Ramos (cell line): Measurements from ENCODE around the gene LPP.

Source experiments
- in situ Hi-C: fragments of 300-500 bp; cut with MboI; formaldehyde crosslinking; loops from one replicate; pipeline ENCODE4 v1.14.3; 2022; ENCODE audit warnings: low sequenced_read_pairs; ENCODE audit not compliant: unreplicated experiment

The LPP gene

GRCh38 chr3:188215129-188215528, 61.2 kb downstream of the LPP start:
- in situ Hi-C loops = no loop called here

- in situ Hi-C loops = no loop called here
Measured at GRCh38 chr3:188217011-188217463, 63.1 kb downstream of the LPP start.

- in situ Hi-C loops = no loop called here
Measured at GRCh38 chr3:188217726-188218125, 63.8 kb downstream of the LPP start.

GRCh38 chr3:188218603-188219002, 64.6 kb downstream of the LPP start:
- in situ Hi-C loops = no loop called here

DNA sequence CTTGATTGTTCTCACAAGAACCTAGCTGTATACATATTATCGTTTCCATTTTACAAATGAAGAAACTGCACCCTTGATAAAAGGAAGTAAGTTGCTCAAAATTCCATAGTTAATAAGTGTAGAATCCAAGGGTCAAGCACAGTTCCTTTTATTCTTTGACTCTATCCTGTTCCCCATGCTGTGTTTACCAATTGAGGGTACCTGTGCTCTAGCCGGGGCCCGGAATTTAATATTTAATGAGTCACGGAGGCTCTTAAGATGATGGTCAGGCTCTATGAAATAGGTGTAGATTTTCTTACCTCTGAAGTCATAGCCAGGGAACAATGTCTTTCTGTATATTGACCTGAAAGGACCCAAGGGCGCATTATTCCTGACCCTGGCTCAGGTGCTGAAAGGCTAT, 65.2 kb downstream of the LPP start:
- in situ Hi-C loops = no loop called here

- in situ Hi-C loops = no loop called here
Measured at GRCh38 chr3:188220097-188220788, 66.3 kb downstream of the LPP start.

GRCh38 chr3:188220988-188221818, 67.2 kb downstream of the LPP start:
- in situ Hi-C loops = no loop called here

DNA sequence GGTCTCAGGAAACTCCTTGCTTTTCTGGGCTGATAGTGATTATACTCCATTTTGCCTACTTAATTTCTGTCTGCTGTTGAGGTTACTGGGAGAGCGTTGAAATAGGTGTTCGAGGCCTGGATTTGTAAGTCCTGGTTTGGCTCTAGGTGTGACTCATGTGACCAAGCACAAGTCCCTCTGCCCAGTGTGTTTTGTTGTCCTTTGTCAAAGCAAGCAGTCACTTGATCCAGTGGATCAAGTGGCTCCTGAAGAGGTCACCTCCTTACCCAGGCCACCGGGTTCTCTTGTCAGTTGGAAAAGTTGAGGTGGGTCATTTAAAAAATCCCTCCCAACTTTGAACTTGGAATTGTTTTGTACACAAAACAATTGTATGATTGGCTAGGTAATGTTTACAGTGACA, 70.0 kb downstream of the LPP start:
- in situ Hi-C loops = no loop called here

GRCh38 chr3:188227442-188227841, 73.5 kb downstream of the LPP start:
- in situ Hi-C loops = no loop called here

GRCh38 chr3:188229177-188229576, 75.2 kb downstream of the LPP start:
- in situ Hi-C loops = no loop called here

DNA sequence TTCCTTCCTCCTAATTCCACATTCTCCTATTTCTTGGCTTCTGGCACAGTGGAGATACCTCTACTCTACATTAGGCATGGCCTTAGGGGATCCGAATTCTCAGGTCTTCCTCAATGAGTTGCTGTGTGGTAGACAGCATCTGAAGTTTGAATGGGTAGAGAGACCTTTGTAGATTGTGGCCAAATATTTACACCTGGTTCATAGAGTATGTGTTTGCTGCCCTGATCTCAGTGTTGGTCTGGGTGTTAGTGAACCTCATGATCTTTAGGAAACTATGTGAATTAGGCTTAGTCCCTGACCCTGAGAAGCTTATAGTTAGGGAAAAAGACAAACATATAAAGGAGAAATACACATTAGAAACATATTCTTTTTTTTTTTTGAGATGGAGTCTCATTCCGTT, 75.8 kb downstream of the LPP start:
- in situ Hi-C loops = loop anchor here (10.0 kb wide), 1 partner anchor 725 kb away; no protein-coding TSS in a partner anchor

- in situ Hi-C loops = loop anchor here (10.0 kb wide), 1 partner anchor 724 kb away; no protein-coding TSS in a partner anchor
Measured at GRCh38 chr3:188230962-188231361, 77.0 kb downstream of the LPP start.

- in situ Hi-C loops = loop anchor here (10.0 kb wide), 1 partner anchor 723 kb away; no protein-coding TSS in a partner anchor
Measured at GRCh38 chr3:188231456-188231855, 77.5 kb downstream of the LPP start.

GRCh38 chr3:188232656-188233055, 78.7 kb downstream of the LPP start:
- in situ Hi-C loops = loop anchor here (10.0 kb wide), 1 partner anchor 722 kb away; no protein-coding TSS in a partner anchor

DNA sequence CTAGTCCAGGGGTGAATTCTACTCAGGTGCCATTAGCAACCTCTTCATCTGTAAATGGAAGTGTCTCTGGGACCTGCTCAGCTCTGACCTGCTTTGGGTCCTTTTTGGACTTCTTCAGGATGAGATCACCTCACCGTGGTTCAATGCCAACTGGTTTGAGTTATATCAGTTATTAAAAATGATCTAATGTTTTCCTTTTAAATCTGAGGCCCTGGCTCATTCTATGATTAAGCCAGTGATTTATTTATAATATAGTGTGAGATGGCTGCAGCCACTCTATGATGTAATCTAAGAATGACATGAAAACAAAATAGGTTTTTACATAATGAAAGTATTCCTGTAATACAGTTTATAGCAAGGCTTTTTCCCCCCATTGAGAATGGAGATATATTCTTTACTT, 79.4 kb downstream of the LPP start:
- in situ Hi-C loops = loop anchor here (10.0 kb wide), 1 partner anchor 721 kb away; no protein-coding TSS in a partner anchor

- in situ Hi-C loops = loop anchor here (10.0 kb wide), 1 partner anchor 721 kb away; no protein-coding TSS in a partner anchor
Measured at GRCh38 chr3:188234132-188234531, 80.2 kb downstream of the LPP start.

DNA sequence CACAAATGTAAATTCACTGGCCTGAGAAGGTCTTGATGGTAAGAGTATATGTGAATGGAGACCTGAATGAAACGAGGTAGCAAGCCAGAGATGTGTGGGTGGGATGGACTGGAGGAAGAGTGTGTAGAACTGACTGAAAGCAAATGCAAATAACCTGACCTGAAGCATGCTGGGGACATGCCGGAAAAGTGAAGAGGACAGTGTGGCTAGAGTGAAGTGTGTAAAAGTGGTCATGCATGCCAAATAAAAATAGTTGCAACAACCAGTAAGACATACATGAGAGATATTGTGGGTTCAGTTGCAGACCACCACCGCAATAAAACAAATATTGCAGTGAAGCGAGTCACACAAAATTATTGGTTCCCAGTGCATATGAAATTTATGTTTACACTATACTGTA, 82.3 kb downstream of the LPP start:
- in situ Hi-C loops = loop anchor here (10.0 kb wide), 1 partner anchor 719 kb away; no protein-coding TSS in a partner anchor

DNA sequence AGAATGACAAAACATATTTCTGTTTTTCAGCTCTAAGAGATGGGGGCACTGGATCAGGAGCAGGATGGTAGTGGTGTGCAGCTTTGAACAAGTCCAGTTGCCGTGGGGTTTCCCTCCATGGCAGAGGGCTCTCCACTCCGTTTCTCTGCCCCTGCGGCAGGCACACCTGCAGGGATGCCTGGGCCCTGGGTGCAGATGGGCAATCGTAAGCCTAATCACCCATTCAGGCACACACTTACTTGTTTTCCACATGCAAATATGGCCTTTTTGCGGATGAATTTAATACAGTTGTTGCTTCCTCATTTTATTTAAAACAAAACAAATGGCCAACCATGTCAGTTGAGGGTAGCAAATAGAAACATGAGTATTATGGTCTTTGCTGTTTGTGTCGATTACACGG, 85.1 kb downstream of the LPP start:
- in situ Hi-C loops = loop anchor here (10.0 kb wide), 1 partner anchor 716 kb away; no protein-coding TSS in a partner anchor

- in situ Hi-C loops = loop anchor here (10.0 kb wide), 1 partner anchor 715 kb away; no protein-coding TSS in a partner anchor
Measured at GRCh38 chr3:188239577-188239976, 85.6 kb downstream of the LPP start.

DNA sequence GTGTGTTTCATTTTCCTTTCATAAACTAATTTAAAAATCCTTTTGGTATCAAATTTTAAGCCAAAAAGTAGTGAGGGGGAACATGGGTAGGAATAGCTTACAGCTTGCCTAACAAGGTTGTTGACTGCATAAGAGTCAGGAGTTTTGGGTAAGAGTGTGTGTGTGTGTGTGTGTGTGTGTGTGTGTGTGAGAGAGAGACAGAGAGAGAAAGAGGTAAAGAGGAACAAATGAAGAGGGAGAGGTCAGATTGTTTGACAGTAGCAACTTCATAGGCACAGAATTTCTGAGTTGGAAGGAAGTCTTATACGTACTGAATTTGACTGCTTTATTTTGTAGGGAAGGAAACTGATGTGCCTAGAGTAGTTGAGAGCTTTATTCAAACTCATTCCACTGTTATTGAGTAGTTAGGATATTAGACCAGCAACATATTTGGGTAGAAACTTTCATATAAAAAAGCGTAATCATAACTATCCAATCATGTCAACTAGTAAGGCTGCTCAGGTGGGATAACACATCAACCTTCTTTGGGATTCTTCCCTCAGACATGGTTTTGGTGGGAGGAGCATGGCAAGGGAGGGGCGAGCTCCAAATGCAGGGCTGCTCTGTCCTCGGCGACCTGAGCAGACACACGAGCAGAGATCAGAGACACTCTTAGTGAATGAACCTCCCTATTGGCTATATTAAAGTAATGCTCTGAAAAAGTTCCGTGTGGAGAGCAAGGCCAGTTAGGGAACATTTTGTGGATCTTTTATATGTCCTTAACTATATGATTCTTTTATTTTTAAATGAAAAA, 86.4 kb downstream of the LPP start:
- in situ Hi-C loops = loop anchor here (5.0 kb wide), 3 partner anchors 148 to 498 kb away; no protein-coding TSS in a partner anchor
